GM18858 (cell line): ENCODE results near the gene RGS14.
"Not testable (repeated sequence)": the region's sequence is repeated elsewhere in the genome, so short reads cannot be mapped to it uniquely, and the experiment has no call there.

Experiments used
- ATAC-seq: cut with Tn5 transposase; IDR thresholded peaks from one replicate; pipeline ENCODE4 v1.9.1; 2021; ENCODE audit not compliant: unreplicated experiment

The RGS14 gene

DNA sequence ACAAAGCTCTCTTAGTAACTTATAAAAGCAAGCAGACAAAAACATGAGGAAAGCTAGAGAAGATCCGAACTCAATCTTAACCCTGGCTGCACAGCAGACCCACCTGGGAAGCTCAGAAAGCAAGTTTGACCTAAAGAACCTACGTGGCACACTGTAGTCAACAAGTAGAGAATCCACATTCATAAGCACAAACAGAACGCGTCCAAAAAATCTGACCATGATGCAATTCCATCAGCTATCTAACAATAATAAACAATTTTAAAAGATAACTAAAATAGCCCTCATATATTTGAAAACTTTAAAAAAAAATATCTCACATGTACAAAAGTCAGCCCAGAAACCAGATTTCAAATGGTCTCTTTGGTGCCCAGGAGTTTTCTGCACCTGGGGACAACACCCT, 10.9 kb upstream of the RGS14 start:
- ATAC-seq, result no peak

DNA sequence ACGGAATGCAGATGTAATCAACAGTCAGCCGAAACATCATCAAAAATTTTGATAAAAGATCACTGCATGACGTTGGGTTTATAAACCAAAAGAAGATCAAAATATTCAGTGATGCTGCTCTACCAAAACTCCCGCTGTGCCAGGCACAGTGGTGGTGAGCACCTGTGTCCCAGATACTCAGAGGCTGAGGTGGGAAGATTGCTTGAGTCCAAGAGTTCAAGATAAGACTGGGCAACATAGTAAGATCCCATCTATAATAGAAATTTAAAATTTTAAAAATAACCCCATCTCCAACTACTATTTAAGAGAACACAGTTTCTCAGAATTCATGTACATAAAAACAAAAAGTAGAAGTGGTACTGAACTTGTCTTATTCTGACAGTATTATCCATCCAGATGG, 10.0 kb upstream of the RGS14 start:
- no peak for ATAC-seq

DNA sequence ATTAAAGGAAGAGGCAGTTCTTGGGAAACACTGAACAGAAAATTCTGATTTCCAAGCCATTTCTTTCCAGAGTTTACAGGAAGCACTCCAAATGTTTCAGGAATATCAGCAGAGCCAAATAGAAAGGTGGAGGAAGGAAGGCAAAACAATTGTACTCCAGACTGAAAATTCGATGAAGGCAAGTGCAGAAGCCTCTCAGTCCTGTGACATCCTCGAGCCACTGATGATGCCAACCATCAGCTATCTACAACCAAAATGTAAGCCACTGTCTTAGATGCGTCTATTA, 8.4 kb upstream of the RGS14 start:
- ATAC-seq, result no peak

DNA sequence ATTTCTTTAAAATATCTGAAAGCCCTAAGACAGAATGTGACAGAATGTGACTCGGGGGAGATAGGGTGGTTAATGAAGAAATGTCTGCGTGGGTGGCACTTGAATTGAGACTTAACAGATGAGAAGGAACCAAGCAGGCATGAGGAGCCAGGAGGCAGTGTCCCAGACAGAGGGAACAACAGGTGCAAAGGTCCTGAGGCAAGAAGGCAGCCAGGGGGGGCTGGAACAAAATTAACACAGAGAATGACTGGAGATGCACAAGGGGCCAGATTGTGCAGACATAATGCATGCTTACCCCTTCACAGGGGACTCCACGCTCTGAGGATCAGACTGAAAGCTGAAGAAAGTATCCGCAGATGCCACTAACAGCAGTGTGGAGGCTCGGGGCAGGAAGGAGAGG, 8.0 kb upstream of the RGS14 start:
- no peak for ATAC-seq

GRCh38 chr5:177350776-177351391, 6.8 kb upstream of the RGS14 start:
- ATAC-seq, result no peak

GRCh38 chr5:177351392-177352329, 6.1 kb upstream of the RGS14 start, which contains the start of gene LMAN2:
Gene LMAN2, minus strand, starts transcription at chr5:177351668. Its CDS starts 21 bp downstream, at chr5:177351647.
- ATAC-seq, result peak; percentile 86

- no peak for ATAC-seq
These were observed 4.6 kb upstream of the RGS14 start for GRCh38 chr5:177353093-177353492.

- no peak for ATAC-seq
These were observed 3.5 kb upstream of the RGS14 start for GRCh38 chr5:177354256-177354655.

- no peak for ATAC-seq
These were observed 3.0 kb upstream of the RGS14 start for GRCh38 chr5:177354711-177355110.

DNA sequence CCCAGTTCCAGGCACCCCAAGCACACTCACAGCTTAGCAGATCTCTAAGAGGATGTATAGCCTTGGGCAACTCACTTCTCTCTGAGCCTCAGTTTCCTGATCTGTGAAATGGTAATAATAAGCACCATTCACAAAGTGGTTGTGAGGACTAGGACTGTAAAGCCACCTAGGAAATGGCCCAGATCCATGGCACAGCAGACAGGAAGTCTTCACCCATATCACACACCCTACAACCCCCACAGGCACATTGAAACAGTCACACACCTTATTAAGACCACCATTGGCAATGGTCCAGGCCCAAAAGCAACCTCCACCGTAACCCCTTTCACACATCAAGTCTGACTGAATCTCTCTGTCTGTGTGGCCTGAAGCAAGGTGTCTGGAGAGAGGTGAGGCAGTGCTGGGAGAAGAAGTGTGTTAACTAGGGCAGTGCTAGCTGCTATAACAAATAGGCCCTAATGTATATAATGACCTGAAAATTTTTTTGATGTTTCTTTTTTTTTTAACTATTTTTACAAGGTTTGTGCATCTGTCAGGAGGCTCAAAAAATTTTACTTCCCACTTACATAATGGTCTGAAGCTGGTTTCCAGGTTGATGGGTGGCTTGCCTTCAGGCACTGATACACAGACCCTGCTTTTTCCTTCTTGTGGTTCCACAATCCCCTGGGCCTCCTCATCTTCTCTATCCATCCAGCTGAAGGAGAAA, 2.4 kb upstream of the RGS14 start:
- ATAC-seq, result no peak

DNA sequence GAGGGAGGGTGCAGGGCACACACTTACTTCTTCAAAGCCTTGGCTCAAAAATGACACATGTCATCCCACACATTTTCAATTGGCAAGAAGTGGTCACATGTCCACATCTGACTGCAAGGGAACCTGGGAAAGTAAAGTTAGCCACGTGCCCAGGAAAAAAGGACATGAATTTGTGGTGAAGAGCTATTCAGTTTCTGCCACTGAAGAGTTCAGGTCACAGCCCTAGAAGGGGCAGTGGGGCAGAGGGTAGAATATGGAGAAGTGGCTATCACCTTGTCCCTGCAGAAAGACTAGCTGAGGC, 1.9 kb upstream of the RGS14 start:
- ATAC-seq, result no peak

- no peak for ATAC-seq
These were observed 978 bp upstream of the RGS14 start for GRCh38 chr5:177356746-177357145.

DNA sequence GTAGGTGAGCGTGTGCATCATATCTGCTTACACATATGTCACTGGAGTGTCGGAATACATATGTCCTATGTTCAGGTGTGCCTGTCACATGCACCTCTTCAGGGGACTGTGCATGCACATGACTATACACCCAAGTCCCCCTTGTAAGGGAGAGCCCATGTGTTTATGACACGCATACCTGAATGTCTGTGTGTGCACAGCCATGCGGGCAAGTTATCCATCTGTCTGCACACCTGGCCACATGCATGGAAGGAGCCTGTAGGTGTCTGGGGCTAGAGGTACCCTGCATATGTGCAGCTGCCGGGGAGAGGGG, 622 bp upstream of the RGS14 start:
- ATAC-seq, result no peak

- no peak for ATAC-seq
These were observed 671 bp downstream of the RGS14 start for GRCh38 chr5:177358370-177358819.

GRCh38 chr5:177359451-177359851, 1.7 kb downstream of the RGS14 start:
- no peak for ATAC-seq

DNA sequence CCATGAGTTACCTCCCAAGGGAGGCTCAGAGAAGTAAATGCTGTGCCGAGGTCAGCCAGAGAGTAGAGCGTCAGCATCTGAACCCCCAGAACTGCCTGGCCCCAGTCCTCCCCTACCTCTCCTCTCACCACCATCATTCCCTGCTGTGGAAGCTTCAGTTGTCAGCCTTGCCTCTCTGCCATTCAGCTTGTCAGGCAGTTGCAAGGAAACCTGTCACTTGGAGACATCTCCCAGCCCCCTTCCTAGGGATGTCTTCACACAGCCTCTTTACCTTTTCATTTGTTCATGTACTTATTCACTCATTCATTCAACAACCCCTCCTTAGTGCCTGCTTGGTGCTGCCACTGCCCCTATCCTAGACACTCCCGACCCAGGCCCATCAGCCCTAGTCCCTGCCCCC, 2.1 kb downstream of the RGS14 start:
- no peak for ATAC-seq

GRCh38 chr5:177360740-177361139, 3.0 kb downstream of the RGS14 start:
- not testable (repeated sequence) for ATAC-seq

GRCh38 chr5:177361418-177362291, 3.9 kb downstream of the RGS14 start:
- ATAC-seq, result no peak

GRCh38 chr5:177362292-177362609, 4.5 kb downstream of the RGS14 start:
- ATAC-seq, result no peak

DNA sequence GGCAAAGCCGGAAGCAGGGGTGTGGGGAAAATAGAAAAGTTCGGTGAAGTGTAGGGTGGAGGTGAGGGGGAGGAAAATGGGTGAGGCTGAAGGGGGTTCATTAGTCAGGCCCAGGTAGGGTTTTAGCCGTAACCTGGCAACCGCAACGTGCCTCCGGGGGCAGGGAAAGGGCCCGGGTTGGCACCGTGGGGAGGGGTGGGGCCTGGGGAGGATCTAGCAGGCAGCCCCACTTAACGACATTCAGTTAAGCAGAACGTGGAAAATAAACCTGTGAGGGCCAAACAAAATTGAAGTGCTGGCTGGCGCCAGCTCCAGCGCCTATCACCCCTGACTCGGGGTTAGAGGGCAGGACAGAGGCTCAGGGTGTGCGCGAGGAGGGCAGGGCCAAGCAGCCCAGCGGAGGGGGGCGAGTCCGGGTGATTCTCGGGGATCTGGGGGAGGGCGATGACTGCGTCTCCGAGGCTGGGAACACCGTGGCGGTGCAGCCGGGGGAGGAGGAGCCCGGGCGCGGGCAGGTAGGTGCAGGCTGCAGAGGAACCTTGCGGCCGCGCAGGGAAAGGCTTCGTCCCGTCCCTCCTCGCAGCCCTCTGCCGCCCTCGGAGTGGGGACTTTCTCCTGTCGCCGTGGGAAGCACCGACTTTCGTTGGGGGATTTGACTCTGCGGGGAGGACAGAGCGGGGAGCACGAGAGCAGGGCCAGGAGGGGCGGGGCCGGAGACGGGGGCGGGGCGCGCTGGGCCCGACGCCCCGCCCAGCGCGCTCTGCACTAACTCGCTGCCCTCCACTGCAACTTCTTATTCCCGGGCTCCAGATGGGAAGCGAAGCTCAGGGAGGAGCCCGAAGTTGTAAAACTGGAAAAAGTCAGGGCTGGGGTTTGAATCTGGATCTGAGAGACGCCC, 5.1 kb downstream of the RGS14 start:
- no peak for ATAC-seq
